ENCODE data around the gene NME3.

Gene NME3

GRCh38 chr16:1768061-1768766, 3.1 kb downstream of the NME3 start:
- DNase-seq, result no peak

DNA sequence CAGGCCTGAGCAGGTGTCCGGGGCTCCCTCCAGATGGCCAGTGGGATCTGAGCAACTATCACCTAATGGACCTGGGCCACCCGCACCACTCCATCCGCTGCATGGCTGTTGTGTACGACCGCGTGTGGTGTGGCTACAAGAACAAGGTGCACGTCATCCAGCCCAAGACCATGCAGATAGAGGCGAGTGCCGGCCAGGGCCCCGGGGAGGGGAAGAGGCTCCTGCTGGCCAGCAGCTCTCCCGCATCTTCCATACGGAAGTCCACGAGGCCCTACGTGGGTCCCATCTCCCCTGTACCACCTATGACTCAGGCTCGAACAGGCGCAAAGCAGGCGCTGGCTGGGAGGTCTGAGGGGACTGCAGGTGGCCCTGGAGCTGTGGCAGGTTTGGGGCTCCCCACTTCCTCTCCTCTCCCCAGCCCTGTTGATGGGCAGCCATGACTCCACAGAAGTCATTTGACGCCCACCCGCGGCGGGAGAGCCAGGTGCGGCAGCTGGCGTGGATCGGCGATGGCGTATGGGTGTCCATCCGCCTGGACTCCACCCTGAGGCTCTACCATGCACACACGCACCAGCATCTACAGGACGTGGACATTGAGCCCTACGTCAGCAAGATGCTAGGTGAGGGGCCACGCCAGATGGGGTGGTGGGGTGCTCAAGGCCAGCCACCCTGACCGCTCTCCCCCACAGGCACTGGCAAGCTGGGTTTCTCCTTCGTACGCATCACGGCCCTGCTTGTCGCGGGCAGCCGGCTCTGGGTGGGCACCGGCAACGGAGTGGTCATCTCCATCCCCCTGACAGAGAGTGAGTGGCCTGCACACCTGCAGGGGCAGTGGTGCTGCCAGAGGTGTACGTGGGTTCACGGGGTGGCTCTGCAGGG, 4.0 kb downstream of the NME3 start:
- no peak for DNase-seq

DNA sequence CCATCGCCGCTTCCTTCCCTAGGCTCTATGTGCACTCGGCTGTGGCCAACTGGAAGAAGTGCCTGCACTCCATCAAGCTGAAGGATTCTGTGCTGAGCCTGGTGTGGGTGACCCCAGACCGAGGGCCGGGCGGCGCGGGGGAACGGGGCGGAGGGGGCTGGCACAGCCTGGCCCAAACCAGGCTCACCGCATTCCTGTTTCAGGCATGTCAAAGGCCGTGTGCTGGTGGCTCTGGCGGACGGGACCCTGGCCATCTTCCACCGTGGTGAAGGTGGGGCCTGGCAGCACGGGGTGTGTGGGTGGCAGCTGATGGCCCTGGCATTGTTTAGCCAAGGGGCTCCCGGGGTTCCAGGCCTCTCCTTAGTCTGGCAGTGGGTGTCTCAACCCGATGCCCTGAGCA, 4.6 kb downstream of the NME3 start:
- no peak for DNase-seq

- DNase-seq, result no peak
These were observed 5.1 kb downstream of the NME3 start for GRCh38 chr16:1766231-1766630.

DNA sequence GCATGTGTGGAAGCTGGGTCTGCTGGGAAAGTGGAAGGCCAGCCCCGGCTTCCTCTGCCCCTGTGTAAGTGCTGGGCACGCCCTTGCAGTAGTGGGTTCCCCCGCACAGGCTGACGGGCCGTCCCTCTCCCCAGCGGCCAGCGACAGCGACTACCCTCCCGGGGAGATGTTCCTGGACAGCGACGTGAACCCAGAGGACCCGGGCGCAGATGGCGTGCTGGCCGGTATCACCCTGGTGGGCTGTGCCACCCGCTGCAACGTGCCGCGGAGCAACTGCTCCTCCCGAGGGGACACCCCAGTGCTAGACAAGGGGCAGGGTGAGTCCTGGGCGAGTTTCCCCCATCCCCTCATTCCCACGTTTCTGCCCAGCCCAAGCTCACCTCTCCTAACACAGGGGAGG, 5.5 kb downstream of the NME3 start:
- no peak for DNase-seq

DNA sequence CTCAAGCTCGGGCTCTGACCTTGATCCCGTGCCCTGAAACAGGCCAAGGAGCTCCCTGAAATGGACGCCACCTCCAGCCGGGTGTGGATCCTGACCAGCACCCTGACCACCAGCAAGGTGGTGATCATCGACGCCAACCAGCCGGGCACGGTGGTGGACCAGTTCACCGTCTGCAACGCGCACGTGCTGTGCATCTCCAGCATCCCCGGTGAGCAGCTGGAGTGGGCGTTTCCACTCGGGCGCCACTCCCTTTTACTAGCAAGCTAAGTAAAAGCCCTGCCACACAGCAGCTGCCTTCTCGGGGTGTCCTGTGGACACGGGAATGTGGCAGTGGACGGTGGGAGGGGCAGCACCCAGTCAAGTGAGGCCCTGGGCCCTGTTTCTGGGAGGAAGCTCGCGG, 6.4 kb downstream of the NME3 start:
- DNase-seq, result no peak

DNA sequence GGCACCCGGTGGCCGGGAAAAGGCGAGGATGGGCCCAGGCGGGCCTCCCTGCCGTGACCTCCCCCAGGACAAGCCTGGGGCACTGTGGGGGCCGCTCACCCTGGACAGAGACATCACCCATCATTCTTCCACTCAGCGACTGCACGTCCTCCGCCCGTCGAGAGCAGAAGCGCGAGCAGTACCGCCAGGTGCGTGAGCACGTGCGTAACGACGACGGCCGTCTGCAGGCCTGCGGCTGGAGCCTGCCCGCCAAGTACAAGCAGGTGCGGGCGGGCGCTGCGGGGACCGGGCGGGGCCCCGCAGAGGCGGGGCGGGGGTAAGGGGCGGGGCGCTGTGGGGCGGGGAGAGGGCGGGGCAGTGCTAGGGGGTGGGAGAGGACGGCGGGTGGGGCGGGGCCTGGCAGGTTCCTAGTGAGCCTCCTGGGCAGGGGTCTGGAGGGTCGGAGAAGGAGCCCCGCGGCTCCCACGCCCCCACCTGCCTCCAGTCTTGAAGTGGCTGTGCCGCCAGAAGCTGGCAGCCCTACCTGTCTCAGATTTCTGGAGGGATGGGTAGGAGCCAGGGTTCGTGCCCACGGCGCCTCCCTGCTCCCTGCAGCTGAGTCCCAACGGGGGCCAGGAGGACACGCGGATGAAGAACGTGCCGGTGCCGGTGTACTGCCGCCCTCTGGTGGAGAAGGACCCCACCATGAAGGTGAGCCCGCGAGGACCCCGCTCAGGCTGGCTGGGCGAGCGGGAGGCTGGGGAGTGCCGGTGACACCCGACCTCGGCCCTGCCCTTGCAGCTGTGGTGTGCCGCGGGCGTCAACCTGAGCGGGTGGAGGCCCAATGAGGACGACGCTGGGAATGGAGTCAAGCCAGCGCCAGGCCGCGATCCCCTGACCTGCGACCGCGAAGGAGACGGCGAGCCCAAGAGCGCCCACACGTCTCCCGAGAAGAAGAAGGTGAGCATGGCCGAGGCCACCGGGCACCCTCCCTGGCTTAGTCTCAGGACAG, 7.5 kb downstream of the NME3 start:
- DNase-seq, result no peak

GRCh38 chr16:1762879-1763520, 8.3 kb downstream of the NME3 start:
- DNase-seq, result no peak

DNA sequence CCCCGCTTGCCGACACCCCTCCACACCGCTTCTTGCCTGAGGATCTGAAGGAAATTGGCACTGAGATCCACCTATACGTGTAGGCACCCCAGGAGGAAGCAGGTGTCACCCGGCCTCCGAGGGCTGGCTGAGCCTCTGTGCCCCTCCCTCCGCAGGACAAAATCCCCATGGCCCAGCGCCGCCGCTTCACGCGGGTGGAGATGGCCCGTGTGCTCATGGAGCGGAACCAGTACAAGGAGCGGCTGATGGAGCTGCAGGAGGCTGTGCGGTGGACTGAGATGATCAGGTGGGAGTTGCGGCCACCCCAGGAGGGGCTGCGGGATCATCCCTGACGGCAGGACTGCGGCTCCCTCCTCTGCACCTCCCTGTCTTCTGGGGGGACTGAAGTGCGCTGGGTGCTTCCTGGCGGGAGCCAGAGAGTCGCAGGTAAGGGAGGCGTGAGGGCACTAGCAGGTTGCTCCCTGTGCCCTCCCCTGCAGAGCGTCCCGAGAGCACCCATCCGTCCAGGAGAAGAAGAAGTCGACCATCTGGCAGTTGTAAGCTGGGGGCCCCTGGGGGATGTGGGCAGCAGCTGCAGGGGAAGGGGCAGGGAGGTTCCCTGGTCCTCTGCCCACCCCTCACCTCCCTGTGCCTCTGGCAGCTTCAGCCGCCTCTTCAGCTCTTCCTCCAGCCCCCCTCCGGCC, 9.0 kb downstream of the NME3 start:
- DNase-seq, result no peak

DNA sequence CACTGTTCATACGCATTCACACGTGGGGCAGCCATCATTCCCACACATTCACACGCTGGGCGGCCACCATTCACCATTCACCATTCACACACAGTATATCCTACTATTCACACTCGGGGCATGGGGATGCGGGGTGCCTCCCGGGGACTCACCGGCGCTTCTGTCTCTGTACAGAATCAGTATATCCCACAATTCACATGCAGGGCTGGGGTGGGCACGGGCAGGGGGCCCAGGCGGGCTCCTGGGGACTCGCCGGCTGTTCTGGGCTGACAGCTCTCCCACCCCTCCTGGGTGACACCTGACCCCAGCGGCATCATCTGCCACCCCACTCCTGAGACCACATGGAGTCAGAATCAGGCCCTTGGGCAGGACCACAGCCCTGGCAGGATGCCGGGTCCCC, 9.6 kb downstream of the NME3 start:
- DNase-seq, result no peak

GRCh38 chr16:1760911-1761310, 10.4 kb downstream of the NME3 start:
- no peak for DNase-seq

DNA sequence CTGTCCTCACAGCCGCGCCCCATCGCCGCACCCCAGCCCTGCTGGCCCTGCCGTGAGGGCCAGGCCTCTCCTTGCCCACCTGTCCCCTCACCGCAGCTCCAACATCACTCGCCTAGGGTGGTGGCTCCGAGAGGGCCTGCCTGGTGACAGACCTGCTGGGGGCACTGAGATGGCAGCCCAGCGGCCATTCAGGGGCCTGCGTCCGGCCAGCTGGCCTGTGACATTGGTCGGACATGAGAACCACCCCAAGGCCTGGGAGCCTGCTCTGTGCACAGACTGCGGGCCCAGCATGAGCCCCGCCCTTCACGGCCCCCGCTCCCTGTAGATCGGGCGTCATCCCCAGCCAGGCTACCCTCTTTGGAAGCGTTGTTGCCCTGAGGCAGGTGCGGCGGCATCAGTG, 11.8 kb downstream of the NME3 start:
- no peak for DNase-seq

- no peak for DNase-seq
These were observed 12.4 kb downstream of the NME3 start for GRCh38 chr16:1758923-1759322.

GRCh38 chr16:1757714-1758461, 13.5 kb downstream of the NME3 start:
- DNase-seq, result no peak

DNA sequence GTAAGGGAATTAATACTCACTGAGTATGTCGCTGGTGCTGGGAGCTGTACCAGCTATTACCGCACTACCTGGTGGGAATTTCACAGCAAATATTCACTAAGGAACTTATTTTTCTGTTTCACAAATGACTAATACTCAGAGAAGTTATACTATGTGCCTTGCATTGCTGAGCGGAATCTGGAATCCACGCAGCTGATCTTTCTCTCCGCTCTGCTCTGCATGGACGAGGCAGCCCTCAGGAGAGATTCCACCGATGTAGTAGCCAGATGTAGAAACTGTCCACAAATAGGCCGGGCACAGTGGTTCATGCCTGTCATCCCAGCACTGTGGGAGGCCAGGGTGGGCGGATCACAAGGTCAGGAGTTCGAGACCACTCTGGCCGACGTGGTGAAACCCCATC, 17.1 kb downstream of the NME3 start:
- no peak for DNase-seq

- no peak for DNase-seq
These were observed 18.5 kb downstream of the NME3 start for GRCh38 chr16:1752853-1753252.

DNA sequence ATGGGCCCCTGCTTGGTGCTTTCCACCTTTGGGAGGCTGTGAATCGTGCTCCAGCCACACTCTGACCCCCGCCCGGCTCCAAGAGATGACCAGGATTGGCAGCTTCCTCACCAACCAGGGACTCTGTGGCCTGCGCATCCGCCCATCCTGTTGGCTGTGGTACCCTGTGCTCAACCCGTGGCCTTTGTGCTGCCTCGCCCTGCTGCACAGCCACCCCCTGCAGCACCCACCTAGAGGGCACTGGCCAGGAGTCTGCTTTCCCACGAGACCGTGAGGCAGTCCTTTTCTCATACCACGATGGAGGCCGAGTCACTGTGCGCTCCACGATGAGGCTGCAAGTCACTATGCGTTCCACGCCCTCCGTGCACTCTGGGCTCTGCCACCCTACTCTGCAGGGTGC, 19.4 kb downstream of the NME3 start:
- DNase-seq, result no peak

- DNase-seq, result no peak
These were observed 21.9 kb downstream of the NME3 start for GRCh38 chr16:1749152-1750117.

DNA sequence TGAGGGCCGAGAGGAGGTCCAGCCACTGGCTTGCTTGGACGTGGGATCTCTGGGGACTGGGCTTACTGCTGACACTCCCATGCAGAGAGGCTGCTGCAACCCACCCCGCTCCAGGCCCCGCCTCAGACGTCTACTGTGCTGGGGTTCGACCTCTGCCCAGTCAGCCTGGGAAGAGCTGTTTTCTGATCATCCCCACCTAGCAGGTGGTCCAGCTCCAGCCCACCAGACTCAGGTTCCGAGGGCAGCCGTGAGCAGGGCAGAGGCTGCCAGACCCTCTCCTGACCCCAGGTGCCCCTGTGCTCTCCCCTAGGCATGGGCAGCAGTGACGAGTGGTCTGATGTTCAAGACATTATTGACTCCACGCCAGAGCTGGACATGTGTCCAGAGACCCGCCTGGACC, 23.4 kb downstream of the NME3 start:
- no peak for DNase-seq

DNA sequence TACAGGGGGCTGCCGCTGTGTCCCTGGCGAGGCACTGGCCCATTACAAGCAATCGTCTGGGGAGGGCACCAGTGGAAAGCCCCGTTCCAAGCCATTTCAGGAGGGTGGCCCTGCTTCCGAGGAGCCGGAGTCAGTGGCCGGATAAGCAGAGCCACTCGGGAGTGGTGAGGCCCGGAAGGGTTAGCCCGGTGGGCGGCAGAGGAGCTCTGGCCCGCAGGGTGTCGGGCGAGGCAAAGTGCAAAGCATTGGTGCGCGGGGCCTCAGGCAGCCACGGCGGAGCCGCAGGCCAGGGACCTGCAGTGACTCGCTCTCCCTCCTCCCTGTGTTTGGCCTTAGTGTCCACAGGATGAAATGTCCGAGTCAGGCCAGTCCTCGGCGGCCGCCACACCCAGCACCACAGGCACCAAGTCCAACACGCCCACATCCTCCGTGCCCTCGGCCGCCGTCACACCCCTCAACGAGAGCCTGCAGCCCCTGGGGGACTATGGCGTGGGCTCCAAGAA, 24.6 kb downstream of the NME3 start:
- no peak for DNase-seq
